Forelimb muscle (tissue), 1 donor: ENCODE data around the gene RXFP2. TPM values are rescaled to one million over a fixed set of nuclear protein-coding genes. Genes with fewer than 3 reads are reported as not detected.

Experiments used
- DNase-seq: peaks from one replicate; pipeline ENCODE4 v3.0.0-alpha.2; 2013; ENCODE audit warnings: low read depth
- polyA plus RNA-seq: library from polyadenylated mRNA; unstranded; fragments of 120-200 nt; gene quantifications from one replicate; pipeline ENCODE4 v1.2.1, GENCODE V29; 2013; ENCODE audit not compliant: insufficient read length

The RXFP2 gene, protein sequence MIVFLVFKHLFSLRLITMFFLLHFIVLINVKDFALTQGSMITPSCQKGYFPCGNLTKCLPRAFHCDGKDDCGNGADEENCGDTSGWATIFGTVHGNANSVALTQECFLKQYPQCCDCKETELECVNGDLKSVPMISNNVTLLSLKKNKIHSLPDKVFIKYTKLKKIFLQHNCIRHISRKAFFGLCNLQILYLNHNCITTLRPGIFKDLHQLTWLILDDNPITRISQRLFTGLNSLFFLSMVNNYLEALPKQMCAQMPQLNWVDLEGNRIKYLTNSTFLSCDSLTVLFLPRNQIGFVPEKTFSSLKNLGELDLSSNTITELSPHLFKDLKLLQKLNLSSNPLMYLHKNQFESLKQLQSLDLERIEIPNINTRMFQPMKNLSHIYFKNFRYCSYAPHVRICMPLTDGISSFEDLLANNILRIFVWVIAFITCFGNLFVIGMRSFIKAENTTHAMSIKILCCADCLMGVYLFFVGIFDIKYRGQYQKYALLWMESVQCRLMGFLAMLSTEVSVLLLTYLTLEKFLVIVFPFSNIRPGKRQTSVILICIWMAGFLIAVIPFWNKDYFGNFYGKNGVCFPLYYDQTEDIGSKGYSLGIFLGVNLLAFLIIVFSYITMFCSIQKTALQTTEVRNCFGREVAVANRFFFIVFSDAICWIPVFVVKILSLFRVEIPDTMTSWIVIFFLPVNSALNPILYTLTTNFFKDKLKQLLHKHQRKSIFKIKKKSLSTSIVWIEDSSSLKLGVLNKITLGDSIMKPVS
- polyA plus RNA-seq = 0.05 TPM

DNA sequence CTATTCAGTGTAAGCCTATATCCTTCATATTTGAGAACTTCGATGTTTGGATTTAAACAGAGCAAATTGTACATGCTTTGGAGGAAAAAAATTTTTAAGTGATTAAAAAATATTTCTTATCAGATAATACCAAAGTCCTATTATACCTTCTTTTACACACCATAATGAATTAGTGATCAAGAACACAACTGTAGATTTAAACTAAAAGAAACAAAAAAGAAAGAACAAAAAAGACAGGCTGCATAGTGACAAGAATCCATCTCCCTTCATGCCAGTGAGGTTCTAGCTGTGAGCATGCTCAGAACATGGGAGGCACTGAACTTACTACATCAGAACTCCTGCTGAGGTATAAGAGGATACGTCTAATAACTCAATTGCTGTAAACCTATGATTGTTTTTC, at the start of gene RXFP2:
Gene RXFP2 (plus strand): TSS at position 301 of the 400 bp plus-strand sequence. CDS start 87 bp downstream, at position 388.
- DNase-seq = no peak

GRCh38 chr13:31697290-31697689, 42.0 kb upstream of the RXFP2 start:
- no peak for DNase-seq

DNA sequence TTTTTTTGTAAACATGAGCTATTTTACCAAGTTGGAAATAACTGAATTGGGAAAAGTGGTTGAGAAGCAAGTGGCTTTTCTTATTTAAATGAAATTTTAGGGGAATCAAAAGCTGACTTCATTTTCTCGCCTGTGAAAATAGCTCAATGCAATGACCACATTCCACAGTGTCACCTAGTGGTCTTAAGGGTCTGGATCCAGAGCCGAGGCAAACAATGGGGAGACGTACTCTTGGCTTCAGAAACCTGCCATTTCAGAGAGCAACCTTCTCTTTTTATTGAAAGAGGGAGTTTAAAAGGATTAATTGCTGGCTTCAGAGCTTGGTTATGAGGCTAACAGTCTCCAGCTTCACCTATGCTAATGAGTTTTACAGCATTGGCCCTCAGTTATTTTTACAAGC, 39.7 kb upstream of the RXFP2 start:
- DNase-seq = no peak

DNA sequence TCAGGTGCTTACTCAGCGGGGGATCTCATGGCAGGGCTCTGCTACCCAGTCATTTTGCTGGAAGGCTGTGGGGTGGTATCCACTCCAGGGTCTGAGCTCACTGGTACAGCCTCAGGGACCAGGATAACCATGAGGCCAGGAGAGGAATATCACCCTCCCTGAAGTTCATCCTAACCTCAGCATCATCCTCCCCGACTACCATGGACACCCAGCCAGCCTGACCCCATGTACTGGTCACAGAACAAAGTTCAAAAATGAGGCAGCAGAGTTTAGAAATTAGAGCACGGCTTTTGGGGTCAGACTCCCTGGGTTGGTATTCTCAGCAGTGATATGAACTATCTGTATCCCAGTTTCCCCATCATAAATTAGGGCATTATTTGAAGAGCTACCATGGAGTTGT, 35.5 kb upstream of the RXFP2 start:
- DNase-seq = no peak

GRCh38 chr13:31706105-31706504, 33.2 kb upstream of the RXFP2 start:
- DNase-seq = no peak

DNA sequence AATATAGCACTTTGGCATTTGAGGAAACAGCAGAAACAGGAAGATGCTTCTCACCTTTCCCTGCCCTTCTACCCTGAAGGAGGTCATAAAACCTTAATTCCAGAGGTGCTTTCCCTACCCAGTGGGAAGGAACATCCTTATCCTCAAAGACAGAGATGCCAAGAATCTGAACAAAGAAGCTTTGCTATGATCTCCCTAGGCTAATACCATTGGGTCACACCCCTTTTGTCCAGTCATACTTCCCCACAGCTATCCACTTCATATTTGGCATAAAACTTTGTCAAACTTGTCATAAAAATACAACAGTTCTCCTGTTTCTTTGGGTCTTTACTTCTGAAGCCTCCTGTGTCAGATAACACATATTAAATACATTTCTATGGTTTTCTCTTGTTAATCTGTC, 21.7 kb upstream of the RXFP2 start:
- no peak for DNase-seq

DNA sequence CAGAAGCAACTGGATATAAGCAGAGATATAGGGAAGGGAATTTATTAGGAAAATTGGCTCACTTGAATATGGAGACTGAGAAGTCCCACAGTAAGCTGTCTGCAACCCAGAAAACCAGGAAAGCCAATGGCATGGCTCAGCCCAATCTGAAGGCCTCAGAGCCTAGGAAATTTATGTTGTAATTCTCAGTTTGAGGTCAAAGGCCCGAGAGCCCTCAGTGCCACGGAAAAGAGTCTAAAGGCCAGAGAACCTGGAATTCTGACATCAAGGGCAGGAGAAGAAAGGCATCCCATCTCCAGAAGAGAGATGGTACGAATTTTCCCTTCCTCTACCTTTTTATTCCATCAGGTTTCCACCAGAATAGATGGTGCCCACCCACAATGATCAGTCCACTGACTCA, 20.1 kb upstream of the RXFP2 start:
- no peak for DNase-seq

DNA sequence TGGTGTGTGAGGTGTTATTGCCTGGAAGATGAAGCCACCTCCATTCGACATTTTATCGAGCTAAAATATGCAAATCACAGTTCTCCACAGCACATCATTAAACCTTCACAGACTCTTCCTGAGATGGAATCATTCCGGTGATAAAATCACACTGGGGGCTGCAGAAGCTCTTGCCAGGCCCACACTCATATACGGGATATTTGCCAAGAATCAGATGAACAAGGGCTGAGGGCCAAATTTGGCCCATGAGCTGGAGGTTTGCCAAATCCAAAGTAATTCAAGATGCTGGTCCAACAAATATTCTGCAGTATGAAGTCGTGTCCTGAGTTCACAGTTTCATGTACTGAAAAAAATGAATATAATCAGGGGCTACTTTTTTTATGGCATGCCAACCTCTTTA, 16.7 kb upstream of the RXFP2 start:
- no peak for DNase-seq

GRCh38 chr13:31725841-31726240, 13.5 kb upstream of the RXFP2 start:
- DNase-seq = no peak

GRCh38 chr13:31731921-31732320, 7.4 kb upstream of the RXFP2 start:
- no peak for DNase-seq

- no peak for DNase-seq
Measured at GRCh38 chr13:31733066-31733465, 6.3 kb upstream of the RXFP2 start.

DNA sequence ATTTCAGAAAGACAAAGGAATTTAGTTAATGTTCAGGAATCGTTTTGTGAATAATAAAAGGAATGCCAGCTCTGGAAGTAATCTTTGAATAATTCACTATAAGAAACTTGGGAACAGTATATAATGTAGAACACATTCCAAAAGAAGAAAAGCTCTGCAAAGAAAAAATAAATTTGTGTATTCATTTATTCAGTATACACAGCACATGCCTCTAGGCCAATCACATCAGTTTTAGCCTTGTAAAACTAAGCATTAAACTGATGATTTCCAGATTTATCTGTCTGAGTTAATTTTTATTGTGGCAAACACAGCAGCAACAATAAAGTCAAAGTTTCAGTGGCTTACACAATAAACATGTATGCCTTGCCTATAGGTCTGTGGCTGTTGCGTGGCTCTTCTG, 5.7 kb upstream of the RXFP2 start:
- no peak for DNase-seq

- DNase-seq = peak; percentile 50
Measured at GRCh38 chr13:31742097-31742734, 2.9 kb downstream of the RXFP2 start.

DNA sequence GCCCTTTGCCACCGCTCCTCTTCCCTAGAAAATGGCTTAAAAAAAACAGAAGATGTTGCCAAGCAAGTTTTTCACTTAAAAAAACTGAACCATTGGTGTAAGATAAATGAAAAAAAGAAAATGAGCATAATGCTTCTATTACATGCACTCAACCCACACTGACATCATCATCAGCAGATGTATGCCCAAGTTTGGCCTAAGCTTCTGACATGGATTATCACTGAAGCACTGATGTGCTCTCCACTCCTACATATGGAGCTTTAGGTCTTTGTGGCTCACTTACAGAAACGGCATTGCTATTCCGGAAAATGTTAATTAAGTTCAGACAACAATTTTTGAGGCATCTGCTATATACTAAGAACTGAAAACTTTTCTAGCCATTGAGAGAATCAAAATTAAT, 8.0 kb downstream of the RXFP2 start:
- no peak for DNase-seq

DNA sequence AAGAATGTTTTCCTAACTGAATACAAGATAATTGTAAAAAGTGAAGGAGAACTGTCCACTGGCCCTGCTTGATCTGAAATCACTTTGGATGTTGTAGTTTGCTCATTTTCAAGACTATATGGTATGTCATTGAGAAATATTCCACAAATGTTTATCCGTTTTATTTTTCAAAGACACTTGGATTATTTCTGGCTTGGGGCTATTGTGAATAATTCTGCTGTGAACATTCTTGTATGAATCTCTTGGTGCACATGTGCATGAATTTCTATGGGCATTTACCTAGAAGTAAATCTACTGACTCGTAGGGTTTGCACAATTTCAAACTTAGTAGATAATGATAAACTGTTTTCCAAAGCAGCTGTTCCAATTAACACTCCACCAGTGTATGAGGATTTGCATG, 8.6 kb downstream of the RXFP2 start:
- DNase-seq = no peak

DNA sequence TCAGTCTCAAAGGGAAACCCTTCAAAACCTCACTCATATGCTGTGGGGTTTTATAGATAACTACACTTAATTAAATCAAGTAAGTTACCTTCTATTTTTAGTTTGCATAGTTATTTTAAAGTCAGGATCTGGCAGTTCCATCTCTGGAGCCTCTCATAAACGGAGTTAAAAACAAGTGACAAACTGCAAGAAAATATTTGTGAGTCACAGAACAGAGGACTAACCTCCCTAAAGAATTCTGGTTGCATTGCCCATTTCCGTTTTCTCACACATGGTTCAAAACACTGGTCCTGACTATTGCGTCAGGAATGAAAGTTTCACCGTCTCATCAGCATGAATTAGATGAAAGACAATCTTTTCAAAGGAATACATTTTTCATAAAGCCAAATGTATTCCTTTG, 10.6 kb downstream of the RXFP2 start:
- DNase-seq = no peak

DNA sequence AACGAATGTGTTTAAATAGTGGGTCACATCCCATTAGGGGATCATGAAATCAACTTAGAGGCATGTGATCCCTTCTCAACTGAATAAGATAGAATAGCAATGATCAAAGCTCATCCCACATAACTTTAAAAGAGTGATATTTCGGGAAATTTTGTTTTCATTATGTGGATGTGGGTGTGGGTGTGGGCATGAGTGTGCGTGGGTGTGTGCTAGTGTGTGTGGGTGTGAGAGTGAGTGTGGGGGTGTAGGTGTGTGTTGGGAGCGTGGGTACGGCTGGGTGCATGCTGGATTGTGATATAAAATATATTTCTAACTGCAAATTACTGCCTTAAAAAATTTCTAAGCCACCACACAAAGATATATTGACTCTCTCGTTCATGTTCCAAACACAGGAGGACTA, 15.9 kb downstream of the RXFP2 start:
- no peak for DNase-seq

GRCh38 chr13:31755803-31756212, 16.5 kb downstream of the RXFP2 start:
- no peak for DNase-seq

DNA sequence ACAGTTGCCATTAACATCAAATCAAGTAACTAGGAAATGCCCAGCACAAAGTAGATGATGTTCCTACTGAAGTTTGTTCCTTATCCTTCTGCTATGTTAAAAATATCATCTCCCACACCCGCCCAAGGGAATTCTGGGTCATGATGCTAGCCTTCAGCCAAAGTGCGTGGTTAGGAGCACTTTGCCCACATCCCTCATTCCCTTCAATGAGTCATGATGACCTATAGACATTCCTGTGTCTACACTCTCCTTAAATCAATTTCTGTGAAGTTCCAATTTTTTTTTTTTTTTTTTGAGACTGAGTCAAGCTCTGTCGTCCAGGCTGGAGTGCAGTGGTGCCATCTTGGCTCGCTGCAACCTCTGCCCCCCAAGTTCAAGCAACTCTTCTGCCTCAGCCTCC, 17.0 kb downstream of the RXFP2 start:
- no peak for DNase-seq

DNA sequence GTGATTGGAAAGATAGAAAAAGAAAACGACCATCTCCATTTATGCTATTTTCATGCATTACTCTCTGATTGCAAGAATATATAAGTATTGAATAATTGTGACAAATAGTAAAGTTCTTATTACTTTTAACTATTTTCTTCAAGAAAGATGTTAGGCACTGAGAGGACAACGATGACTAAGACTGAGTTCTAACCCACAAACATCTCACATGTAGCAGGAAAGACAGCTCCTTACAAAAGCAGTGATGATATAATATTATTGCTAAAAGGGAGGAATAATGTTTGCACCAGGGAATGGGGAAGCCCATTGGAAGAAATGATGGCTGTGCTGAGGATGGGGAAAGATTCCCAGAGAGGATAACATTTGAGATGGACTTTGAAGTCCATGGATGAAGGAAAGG, 22.6 kb downstream of the RXFP2 start:
- no peak for DNase-seq

DNA sequence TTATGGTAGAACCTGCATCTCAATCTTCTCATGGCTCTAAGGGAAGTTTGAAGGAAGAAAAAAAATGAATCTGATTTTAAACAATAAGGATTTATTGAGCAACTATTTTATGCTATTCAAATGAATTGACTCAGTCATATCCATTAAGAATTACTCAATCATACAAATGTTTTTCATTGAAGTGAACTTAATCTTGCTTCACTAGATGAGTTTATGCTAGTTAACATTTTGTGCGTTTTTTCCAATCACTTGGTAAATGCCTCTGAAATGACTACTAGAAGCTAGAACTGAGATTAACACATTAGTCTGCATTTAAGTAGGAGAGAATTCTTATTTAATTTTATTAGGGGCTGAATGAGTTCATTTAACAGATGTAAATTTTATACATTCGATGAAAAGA, 25.2 kb downstream of the RXFP2 start:
- no peak for DNase-seq

DNA sequence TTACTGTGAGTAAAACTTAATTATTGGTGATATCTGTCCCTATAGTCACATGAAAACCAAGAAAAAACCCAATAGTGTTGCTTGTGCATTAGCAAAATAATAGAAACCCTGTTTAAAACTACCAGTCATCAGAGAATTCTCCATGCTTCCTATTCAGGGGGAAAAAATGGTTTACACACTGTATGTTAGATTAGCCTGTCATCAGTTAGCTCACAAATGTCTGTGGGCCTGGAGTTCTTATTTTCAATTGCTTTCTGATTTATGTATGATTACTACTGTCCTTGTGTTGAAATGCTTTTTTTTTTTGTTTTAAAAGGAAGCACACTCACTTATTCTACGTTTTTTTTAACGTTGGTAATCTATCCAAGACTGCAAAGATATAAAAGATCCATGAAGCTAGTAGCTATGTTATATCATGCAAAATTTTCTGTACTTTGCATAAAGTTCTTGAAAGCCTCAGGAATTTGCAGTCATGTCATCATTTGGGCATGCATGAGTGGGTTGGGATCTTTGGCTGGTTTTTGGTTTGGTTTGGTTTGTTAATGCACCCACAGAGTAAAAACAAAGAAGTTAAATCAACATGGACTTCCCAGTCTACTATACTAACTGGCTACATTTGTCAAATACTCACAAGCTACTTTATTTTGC, 25.9 kb downstream of the RXFP2 start:
- DNase-seq = no peak
